Osteocyte (in vitro differentiated cells): Measurements from ENCODE around the gene ZFR. TPM values are rescaled to one million over a fixed set of nuclear protein-coding genes. Genes with fewer than 3 reads are reported as not detected.

Experiments
- DNase-seq: peaks from one replicate; pipeline ENCODE4 v3.0.0; 2021; ENCODE audit warnings: mixed read lengths; ENCODE audit not compliant: unreplicated experiment; ENCODE audit errors: extremely low spot score
- H3K27ac Mint-ChIP-seq: one replicate; pipeline ENCODE4 v1.8.0; 2021; ENCODE audit warnings: mild to moderate bottlenecking, mixed read lengths; ENCODE audit not compliant: unreplicated experiment
- H3K27me3 Mint-ChIP-seq: one replicate; pipeline ENCODE4 v1.8.0; 2021; ENCODE audit warnings: mixed read lengths; ENCODE audit not compliant: unreplicated experiment
- H3K36me3 Mint-ChIP-seq: one replicate; pipeline ENCODE4 v1.8.0; 2021; ENCODE audit warnings: mixed read lengths; ENCODE audit not compliant: unreplicated experiment
- H3K4me1 Mint-ChIP-seq: one replicate; pipeline ENCODE4 v1.8.0; 2021; ENCODE audit warnings: mixed read lengths; ENCODE audit not compliant: unreplicated experiment
- H3K4me3 Mint-ChIP-seq: one replicate; pipeline ENCODE4 v1.8.0; 2021; ENCODE audit warnings: mild to moderate bottlenecking, moderate library complexity, mixed read lengths; ENCODE audit not compliant: unreplicated experiment
- H3K9me3 Mint-ChIP-seq: one replicate; pipeline ENCODE4 v1.8.0; 2021; ENCODE audit warnings: mixed read lengths; ENCODE audit not compliant: unreplicated experiment
- CTCF ChIP-seq: fragments of 200-600 bp; sonication (generic); IDR thresholded peaks from 2 replicates; pipeline ENCODE4 v1.5.0; 2021; ENCODE audit warnings: antibody characterized with exemption, mild to moderate bottlenecking, moderate library complexity
- total RNA-seq: library from RNA; stranded (reverse); gene quantifications from 2 replicates; pipeline ENCODE4 v1.2.1, GENCODE V29; 2021

ZFR gene
- total RNA-seq, 1 donor from 2014 or later, result 87.1 TPM

- Mint-ChIP-seq H3K4me3 (no peak overlapping the region), H3K9me3 (no peaks in the 10 kb centered on the region), H3K36me3 (peaks cover 52% of the 10 kb centered on the region), H3K27me3 (no peaks in the 10 kb centered on the region), H3K4me1 (peaks cover 2% of the 10 kb centered on the region), H3K27ac (no peak overlapping the region)
- DNase-seq, result no peak
- TF ChIP-seq CTCF, result no peak
These were observed 61.0 kb downstream of the ZFR start for GRCh38 chr5:32383586-32383985.

- H3K27ac Mint-ChIP-seq, result no peak overlapping the region
- no peak for TF ChIP-seq CTCF
- H3K9me3 Mint-ChIP-seq, result no peaks in the 10 kb centered on the region
- peaks cover 2% of the 10 kb centered on the region for H3K4me1 Mint-ChIP-seq
- no peaks in the 10 kb centered on the region for H3K27me3 Mint-ChIP-seq
- DNase-seq, result no peak
- no peak overlapping the region for H3K4me3 Mint-ChIP-seq
- H3K36me3 Mint-ChIP-seq, result peaks cover 50% of the 10 kb centered on the region
These were observed 61.5 kb downstream of the ZFR start for GRCh38 chr5:32383065-32383464.

GRCh38 chr5:32379421-32379820 lies 65.1 kb downstream of the ZFR start:
- no peak for TF ChIP-seq CTCF
- no peaks in the 10 kb centered on the region for H3K27me3 Mint-ChIP-seq
- H3K36me3 Mint-ChIP-seq, result peaks cover 40% of the 10 kb centered on the region
- no peaks in the 10 kb centered on the region for H3K9me3 Mint-ChIP-seq
- no peak overlapping the region for H3K4me3 Mint-ChIP-seq
- DNase-seq, result no peak
- H3K4me1 Mint-ChIP-seq, result peaks cover 2% of the 10 kb centered on the region
- no peak overlapping the region for H3K27ac Mint-ChIP-seq

GRCh38 chr5:32378966-32379365 lies 65.6 kb downstream of the ZFR start:
- Mint-ChIP-seq H3K27ac (no peak overlapping the region), H3K4me3 (no peak overlapping the region), H3K36me3 (peaks cover 40% of the 10 kb centered on the region), H3K4me1 (peaks cover 2% of the 10 kb centered on the region), H3K27me3 (no peaks in the 10 kb centered on the region), H3K9me3 (no peaks in the 10 kb centered on the region)
- TF ChIP-seq CTCF, result no peak
- no peak for DNase-seq

GRCh38 chr5:32369542-32370155 lies 74.9 kb downstream of the ZFR start:
- Mint-ChIP-seq H3K36me3 (peaks cover 53% of the 10 kb centered on the region), H3K27ac (peak overlapping the region; percentile 8), H3K9me3 (no peaks in the 10 kb centered on the region)

More at GRCh38 chr5:32369542-32370155, 74.9 kb downstream of the ZFR start:
- Mint-ChIP-seq H3K4me1 (peaks cover 25% of the 10 kb centered on the region), H3K27me3 (no peaks in the 10 kb centered on the region), H3K4me3 (no peak overlapping the region)
- TF ChIP-seq CTCF, result no peak
- no peak for DNase-seq
